Large intestine (tissue), 3 donors: ENCODE results near the gene OR5K1. TPM values are rescaled to one million over a fixed set of nuclear protein-coding genes. Genes with fewer than 3 reads are reported as not detected.

Source experiments
- DNase-seq, 2 donors: peaks; one replicate each; pipeline versions ENCODE4 v3.0.0 to v3.0.0-alpha.2; 2013
- H3K27ac ChIP-seq: one replicate; pipeline ENCODE4 v1.5.1; 2013; ENCODE audit warnings: low read length
- H3K27me3 ChIP-seq: 2 replicates; pipeline ENCODE4 v1.6.1; 2013; ENCODE audit warnings: low read length; ENCODE audit not compliant: control insufficient read depth, insufficient read depth
- H3K36me3 ChIP-seq: 2 replicates; pipeline ENCODE4 v1.6.1; 2013; ENCODE audit warnings: low read length; ENCODE audit not compliant: control insufficient read depth, insufficient read depth
- H3K4me1 ChIP-seq: one replicate; pipeline ENCODE4 v1.6.1; 2013; ENCODE audit warnings: low read length; ENCODE audit not compliant: control insufficient read depth, insufficient read depth
- H3K4me3 ChIP-seq: one replicate; pipeline ENCODE4 v1.5.1; 2013; ENCODE audit warnings: low read length
- H3K9me3 ChIP-seq: one replicate; pipeline ENCODE4 v1.6.1; 2013; ENCODE audit warnings: mild to moderate bottlenecking, low read depth, low read length, moderate library complexity; ENCODE audit not compliant: control insufficient read depth
- WGBS: methylation state at CpG from one replicate; pipeline ENCODE4 v1.1.5; 2013; ENCODE audit warnings: low lambda C conversion rate; ENCODE audit not compliant: insufficient coverage; 5-methylcytosine and 5-hydroxymethylcytosine counted together
- polyA plus RNA-seq: library from polyadenylated mRNA; unstranded; fragments of 120-200 nt; gene quantifications from one replicate; pipeline ENCODE4 v1.2.1, GENCODE V29; 2013

OR5K1 gene
- polyA plus RNA-seq, 1 donor, result 0.03 TPM

DNA sequence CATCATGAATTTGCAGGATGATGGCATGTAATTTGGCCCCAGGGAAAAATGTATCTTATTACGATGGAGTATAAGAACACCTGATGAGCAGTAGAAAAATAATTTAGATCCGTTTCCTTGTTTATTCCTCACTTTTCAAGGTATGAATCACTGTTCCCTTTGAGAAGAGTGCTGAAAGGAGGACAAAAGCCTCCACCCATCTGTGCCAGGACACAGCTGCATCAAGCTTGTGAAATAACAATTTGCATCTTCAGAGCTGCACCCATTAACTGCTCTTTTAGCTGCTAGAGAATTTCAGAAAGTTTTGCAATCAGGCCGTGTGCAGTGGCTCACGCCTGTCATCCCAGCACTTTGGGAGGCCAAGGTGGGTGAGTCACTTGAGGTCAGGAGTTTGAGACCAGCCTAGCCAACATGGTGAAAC lies 50.1 kb downstream of the OR5K1 start:
- WGBS, result no CpG with 5 or more reads among the region's 4 CpGs
- DNase-seq, result no peak
- H3K9me3 ChIP-seq, result no peaks in the 10 kb centered on the region
- no peaks in the 10 kb centered on the region for H3K27me3 ChIP-seq
- no peak overlapping the region for H3K27ac ChIP-seq
- H3K4me1 ChIP-seq, result no peaks in the 10 kb centered on the region
- peaks cover 15% of the 10 kb centered on the region for H3K36me3 ChIP-seq
- H3K4me3 ChIP-seq, result no peak overlapping the region

- Histone ChIP-seq H3K27ac (no peak overlapping the region), H3K36me3 (peaks cover 17% of the 10 kb centered on the region), H3K4me1 (no peaks in the 10 kb centered on the region), H3K4me3 (no peak overlapping the region), H3K9me3 (no peaks in the 10 kb centered on the region), H3K27me3 (no peaks in the 10 kb centered on the region)
- no peak for DNase-seq
- 100% methylated on average over 1 of the region's 3 CpGs for WGBS
Measured at GRCh38 chr3:98513736-98514135, 50.7 kb downstream of the OR5K1 start.

GRCh38 chr3:98514948-98515347 lies 51.9 kb downstream of the OR5K1 start:
- no peak overlapping the region for H3K4me3 ChIP-seq
- H3K27ac ChIP-seq, result no peak overlapping the region
- DNase-seq, result peak in 1 of 2 donors; percentile 7
- no peaks in the 10 kb centered on the region for H3K4me1 ChIP-seq
- no peaks in the 10 kb centered on the region for H3K27me3 ChIP-seq
- peaks cover 23% of the 10 kb centered on the region for H3K36me3 ChIP-seq
- H3K9me3 ChIP-seq, result no peaks in the 10 kb centered on the region
- 80% methylated on average over 1 of the region's 1 CpG for WGBS

GRCh38 chr3:98518816-98519215 lies 55.8 kb downstream of the OR5K1 start:
- Histone ChIP-seq H3K27ac (no peak overlapping the region), H3K4me1 (peaks cover 3% of the 10 kb centered on the region), H3K27me3 (no peaks in the 10 kb centered on the region), H3K36me3 (peaks cover 24% of the 10 kb centered on the region), H3K9me3 (no peaks in the 10 kb centered on the region), H3K4me3 (no peak overlapping the region)
- no CpG with 5 or more reads among the region's 2 CpGs for WGBS
- no peak for DNase-seq

DNA sequence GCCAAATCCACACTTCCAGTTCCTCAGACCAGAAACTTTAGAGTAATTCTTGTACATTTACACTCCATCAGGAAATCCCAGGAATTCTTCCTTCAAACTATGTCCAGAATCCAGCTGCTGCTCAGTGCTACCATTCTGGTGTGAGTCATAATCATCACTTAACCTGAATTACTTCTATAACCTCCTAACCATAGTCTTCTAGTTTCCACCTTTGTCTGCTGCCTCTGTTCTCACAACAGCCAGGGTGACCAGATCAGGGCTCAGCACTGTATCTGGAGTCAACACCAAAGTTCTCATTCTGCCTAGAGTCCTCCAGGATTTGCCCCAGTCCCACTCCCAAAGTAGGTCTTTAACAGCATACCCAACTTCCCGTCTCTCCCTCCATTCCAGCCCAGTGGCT lies 56.4 kb downstream of the OR5K1 start:
- Histone ChIP-seq H3K27me3 (no peaks in the 10 kb centered on the region), H3K36me3 (peaks cover 24% of the 10 kb centered on the region), H3K4me3 (no peak overlapping the region), H3K9me3 (no peaks in the 10 kb centered on the region), H3K27ac (no peak overlapping the region), H3K4me1 (peaks cover 3% of the 10 kb centered on the region)
- no CpG with 5 or more reads among the region's 1 CpG for WGBS
- no peak for DNase-seq

GRCh38 chr3:98521897-98522543 lies 59.0 kb downstream of the OR5K1 start:
- Histone ChIP-seq H3K4me3 (peak overlapping the region; percentile 61), H3K27me3 (no peaks in the 10 kb centered on the region), H3K27ac (peak overlapping the region; percentile 84), H3K9me3 (no peaks in the 10 kb centered on the region), H3K36me3 (peaks cover 14% of the 10 kb centered on the region), H3K4me1 (peaks cover 3% of the 10 kb centered on the region)
- DNase-seq, result peak; percentile 51 to 75
- no CpG with 5 or more reads among the region's 16 CpGs for WGBS

Other genes with a start within 250 kb of the OR5K1 start
- gene OR5H6, start 199.0 kb upstream of the OR5K1 start, polyA plus RNA-seq, result not detected
- gene OR5H2, start 180.7 kb upstream of the OR5K1 start, polyA plus RNA-seq, result not detected
- not detected for gene OR5K4, start 109.3 kb upstream of the OR5K1 start, polyA plus RNA-seq
- not detected for gene OR5K3, start 72.5 kb upstream of the OR5K1 start, polyA plus RNA-seq
- gene OR5K2, start 34.5 kb downstream of the OR5K1 start, polyA plus RNA-seq, result 0.40 TPM
- 111 TPM for gene CLDND1, start 59.7 kb downstream of the OR5K1 start, polyA plus RNA-seq
- 0.24 TPM for gene GPR15, start 68.8 kb downstream of the OR5K1 start, polyA plus RNA-seq
- gene CPOX, start 130.4 kb downstream of the OR5K1 start, polyA plus RNA-seq, result 31.7 TPM